OCI-M1 (cell line): ENCODE results near the gene CTDSPL.

Experiments used
- DNase-seq: peaks from one replicate; lab custom pipeline; 2025; lab: John Stamatoyannopoulos, UW

Gene CTDSPL

DNA sequence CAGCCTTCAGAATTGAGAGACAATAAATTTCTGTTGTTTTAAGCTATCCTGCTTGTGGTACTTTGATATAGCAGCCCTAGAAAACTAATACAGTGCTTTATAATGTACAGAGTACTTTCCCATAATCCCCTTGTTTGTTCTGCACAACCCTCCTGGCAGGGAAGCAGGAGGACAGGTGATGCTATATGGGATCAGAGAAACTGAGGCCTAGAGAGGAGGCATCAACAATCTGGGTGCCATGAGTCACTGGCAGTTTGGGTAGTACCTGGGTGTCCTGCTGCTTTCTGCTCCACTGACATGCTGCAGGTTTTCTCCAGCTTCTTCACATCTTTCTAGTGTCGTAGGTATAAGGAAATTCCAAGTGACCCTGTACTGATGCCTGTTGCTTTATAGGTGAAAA, 55.0 kb downstream of the CTDSPL start:
- DNase-seq: no peak

DNA sequence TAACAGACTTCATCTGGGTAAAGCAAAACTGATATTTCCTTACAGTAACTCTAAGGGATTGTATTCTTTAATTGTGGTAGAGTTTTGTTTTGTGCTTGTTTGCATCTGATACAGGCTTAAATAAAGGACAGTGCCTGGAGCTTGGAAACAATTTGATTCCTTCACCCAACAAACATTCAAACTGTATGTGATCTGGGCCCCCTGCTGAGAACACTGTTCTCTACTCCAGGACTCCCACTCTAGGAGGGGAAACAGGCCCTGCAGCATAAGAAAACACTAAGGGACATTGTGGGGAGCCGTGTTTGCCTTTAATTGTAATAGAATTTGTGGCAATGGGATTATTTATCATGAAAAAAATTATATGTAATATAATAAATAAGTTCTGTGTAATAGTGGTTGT, 56.9 kb downstream of the CTDSPL start:
- DNase-seq: no peak

DNA sequence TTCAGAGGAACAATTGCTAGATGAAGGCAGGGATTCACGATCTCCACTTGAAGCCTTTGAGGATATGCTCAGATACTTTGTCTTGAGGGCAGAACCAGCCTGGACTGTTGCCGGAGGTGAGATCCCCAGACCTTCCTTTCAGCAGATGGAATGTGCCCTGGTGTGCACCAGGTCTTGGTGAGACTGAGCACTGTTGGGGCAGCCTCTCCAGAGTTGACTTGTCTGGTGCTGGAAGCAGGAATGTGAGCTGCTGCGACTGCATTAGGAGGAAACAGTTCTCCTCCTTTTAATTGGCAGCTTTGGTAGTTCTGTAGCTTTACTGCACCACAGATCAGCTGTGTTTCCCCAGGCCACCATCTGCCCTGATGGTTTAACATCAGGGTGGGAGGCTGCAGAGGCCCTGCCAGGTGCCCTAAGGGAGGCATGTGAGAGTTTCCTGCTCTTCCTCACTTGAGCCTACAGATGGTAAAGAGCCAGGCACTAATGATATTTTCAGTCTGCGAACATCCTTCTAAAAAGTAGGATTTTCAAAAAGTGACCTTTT, 58.5 kb downstream of the CTDSPL start:
- DNase-seq: no peak

DNA sequence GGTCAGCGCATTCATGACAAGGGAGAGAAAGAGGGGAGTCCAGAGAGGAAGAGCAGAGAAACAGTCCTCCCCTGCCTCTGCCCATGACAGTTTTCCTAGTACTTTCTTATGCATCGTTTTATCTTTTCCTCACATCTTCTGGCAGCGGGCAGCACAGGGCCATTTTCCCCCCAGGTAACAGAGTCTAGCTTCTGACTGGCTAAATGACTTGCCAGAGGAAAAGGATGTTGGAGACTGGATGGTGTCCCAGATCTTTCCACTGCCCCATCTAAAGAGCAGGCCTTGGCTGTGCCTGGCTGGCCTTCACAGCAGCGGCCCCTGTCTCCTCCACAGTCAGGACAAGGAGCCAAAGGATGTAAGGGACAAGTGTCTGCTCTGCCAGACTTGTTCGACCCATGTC, 59.3 kb downstream of the CTDSPL start:
- DNase-seq: no peak

DNA sequence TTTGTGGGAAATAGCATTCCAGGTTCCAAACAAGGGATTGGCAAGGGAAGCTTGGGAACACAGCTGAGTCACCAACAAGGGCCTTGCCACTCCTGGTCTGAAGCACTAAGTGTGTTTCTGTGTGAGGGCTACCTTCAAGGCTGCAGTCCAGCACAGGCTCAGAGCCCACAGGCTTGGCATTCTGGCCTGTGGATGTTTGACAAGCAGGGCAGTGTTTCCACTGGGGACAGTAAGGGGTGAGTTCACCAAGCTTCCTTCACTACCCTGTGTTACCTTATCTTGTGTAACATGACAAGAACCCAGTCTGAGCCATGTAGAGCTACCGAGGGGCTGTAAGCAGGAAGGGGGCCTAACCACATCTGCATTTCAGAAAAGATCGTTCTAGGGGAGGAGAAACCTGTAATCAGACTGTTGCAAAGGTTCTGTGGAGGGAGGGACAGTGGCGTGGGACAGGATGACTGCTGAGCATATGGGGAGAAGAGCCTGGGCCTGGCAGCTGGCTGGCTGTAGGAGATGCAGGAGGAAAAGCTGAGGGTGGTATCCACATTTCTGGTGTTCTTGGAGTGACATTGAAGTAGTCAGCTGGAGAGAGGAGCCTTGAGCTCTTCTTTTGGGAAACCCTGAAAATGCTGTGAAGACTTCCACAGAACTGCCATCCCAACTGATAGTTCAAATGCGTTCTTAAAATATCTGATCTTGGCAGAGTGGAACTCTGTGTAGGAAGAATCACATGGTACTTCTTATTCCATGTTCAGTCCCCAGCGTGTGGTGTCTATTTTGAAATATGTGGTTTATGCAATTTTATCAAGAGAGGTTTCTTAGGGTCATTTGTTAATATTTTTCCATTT, 61.3 kb downstream of the CTDSPL start:
- no peak for DNase-seq

DNA sequence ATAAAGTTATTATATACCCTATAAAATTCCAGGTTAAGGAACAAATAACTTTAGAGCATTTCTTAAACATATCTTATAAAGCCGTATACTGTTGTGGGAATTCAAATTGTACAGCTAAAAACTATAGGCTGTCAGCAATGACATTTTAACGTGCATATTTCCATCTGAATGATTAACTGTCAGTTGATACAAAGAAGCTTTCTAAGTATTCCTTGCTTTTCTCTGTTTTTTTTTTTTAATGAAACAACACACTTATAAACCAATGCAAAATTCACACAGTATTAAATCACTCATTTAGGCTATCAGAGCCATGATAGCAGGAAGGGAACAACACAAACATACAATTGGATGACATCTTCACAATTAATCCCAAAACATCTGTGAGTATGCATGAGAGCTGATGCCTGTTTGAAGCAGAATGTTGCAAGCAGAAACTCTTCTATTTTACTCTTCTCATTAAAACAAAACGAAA, 61.9 kb downstream of the CTDSPL start:
- DNase-seq: no peak

DNA sequence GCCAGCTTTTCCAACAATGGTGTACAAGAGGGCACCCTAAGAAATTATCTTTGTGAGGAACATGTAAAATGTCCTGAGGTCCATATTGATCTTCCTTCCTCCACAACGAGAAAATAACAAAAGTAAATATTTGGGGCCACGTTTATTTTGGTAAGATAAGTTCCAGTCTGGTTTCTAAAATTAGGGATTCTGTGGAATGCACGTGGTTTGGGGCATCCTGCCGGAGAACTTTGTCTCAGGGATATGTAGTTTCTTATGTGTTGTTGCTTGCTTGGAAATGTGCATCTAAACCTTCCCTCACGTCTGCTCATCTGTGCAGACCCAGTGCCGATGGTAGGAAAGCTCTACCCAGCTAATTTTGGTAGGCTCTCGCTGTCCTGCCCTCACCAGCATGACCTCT, 62.8 kb downstream of the CTDSPL start:
- DNase-seq: no peak

DNA sequence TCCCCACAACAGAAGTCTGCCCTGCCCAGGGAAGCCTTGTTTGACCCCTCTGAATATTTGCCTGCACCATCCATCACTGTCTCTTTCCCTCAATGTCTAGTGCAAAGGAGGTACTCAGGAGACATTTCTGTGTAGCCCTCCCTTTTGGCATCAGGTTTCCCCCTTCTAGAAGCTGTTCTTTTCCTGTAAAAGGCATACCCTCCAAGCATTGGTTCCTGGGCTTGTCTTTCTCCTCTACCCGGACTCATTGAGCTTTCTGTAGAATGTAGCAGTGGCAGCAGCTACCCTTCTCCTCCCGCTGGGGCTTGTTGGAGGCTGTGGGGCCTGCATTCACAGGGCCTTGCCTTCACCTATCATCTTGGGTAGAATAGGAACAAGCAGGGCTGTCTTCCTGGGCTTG, 63.5 kb downstream of the CTDSPL start:
- no peak for DNase-seq

DNA sequence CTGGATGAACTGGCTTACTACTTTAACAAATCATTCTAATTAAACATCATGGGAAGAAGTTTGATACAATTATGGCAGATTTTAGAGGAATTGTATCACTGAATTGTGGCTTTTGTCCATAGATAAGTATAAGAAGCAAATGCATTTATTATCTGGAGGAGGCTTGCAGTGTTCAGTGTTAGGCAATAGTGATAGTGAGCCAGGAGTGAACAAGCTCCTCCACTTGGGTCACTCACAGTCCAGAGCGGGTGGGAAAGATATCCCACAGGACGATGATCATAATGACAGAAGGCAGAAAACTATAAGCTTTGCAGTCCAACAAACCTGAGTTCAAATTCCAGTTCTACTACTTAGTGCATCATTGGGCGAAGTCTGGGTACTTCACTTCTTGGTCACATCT, 64.9 kb downstream of the CTDSPL start:
- no peak for DNase-seq

DNA sequence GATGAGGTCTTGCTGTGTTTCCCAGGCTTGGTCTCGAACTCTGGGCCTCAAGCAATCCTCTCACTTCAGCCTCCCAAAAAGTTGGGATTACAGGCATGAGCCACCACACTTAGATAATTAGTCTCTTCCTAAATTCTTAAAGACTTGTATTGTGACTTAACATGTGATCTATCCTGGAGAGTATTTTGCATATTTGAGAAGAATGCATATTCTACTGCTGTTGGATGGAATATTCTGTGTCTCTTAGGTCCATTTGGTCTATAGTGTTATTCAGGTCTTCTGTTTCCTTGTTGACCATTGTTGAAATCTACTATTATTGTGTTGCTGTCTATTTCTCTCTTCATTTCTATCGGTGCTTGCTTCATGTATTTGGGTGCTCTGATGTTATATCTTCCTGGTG, 68.8 kb downstream of the CTDSPL start:
- no peak for DNase-seq

DNA sequence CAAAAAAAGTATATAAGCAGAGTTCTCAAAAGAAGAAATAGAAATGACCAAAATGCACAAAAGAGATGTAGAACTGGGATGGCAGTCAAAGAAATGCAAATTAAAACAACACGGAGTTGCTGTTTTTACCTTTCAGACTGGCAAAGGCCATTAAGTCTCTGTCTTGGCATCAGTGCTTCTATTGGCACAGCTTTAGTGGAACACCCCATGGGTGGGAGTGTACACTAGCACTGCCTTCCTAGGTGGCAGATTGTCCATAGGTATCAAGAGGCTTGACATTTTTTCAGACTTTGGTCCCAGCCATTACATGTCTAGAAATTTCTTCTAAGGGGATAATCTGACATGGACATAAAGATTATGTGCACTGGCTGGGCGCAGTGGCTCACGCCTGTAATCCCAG, 70.8 kb downstream of the CTDSPL start:
- DNase-seq: no peak

DNA sequence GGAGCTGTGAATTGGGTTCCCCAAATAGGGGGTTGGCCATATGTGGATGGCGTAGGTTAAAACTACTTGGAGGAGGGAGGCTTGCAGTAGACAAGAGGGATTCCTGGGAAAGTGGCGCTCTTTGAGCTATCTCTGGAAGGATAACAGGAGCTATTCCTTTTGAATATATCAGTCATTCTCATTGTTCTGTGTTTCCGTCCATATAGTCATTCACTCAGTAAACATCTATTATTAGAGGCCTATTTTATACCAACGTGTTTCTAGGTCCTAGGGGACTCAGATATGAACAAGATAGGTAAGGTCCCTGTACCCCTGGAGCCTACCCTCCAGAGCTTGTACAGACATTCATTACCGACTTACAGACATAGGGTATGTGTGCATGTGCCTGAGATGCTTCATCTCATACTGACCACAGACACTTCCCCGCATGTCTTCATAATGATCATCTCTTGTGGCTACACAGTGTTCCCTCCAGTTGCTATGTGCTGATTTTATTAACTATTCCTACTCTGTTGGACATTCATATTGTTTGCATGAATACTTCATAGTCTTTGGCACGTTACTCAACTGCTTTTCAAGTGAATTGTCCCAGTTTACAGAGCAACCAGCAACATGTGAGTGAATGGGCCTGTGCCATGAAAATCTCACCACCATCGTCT, 73.1 kb downstream of the CTDSPL start:
- DNase-seq: no peak

DNA sequence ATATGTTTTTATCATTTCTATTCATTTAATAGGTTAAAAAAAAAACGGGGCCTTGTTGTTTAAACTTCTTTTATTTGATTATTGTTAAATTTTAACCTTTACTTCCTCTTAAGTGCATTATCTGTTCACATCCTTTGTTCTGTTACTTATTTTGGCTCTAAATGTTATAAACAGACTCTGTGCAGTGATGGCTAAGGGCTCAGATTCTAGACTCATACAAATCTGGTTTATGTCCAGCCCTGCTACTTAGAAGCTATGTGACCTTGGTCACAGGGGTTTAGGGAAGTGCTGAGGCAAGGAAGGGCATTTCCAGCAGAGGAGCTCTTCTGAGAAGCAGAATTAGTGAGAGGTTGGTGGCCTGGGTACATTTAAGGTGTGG, 73.6 kb downstream of the CTDSPL start:
- no peak for DNase-seq

DNA sequence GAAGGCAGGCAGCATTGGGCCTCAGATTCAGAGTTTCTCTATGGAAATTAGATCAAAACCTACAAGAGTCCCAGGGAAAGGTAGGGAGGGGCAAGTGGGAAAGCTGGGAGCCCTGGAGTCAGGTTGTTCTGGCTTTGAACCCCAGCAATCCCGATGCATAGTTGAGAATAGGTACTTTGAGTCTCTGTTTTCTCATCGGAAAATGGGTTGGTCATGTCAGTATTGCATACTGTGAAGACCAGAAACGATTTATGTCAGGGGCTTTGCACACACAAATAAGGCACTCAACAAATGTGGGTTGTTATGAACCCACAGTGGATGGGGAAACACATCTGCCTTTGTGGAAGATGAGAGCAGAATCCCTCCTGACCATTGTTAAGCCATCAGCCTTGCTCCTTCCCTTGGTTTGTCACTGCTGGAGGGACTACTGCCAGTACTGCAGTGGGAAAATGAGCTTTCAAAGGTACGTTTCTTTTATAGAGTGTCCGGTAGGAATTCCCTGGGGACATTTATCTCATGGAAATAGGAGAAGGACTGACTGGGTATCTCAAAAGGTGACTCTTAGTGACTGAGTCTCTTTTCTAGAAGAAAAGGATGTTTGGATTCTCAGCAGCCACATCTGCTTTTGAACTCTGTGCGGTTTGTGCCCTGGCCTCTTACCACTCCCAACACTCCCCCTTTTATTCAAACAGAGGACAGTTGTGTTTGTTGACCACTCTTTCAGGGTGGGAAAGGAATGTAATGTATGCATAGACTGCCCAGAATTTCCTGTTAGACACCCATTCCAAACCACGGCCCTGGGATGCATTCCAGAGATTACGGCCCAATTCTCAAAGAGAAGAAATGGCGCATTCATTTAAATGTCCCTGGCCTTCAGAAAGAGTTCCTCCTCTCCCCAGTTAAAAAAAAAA, 74.3 kb downstream of the CTDSPL start:
- no peak for DNase-seq

DNA sequence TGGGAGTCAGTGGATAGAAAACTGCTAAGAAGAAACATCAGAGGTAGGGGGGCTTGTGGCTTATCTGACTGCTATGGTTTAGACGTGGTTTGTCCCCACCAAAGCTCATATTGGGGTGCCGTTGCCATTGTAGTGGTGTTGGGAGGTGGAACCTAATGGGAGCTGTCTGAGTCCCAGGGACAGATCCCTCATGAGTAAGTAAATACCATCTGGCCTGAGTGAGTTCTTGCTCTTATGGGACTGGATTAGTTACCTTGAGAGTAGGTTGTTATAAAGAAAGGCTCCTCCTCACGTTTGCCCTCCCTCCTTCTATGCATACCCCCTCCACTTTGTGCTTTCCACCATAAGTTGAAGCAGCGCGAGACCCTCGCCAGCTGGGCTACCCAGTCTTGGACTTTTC, 75.5 kb downstream of the CTDSPL start:
- no peak for DNase-seq

DNA sequence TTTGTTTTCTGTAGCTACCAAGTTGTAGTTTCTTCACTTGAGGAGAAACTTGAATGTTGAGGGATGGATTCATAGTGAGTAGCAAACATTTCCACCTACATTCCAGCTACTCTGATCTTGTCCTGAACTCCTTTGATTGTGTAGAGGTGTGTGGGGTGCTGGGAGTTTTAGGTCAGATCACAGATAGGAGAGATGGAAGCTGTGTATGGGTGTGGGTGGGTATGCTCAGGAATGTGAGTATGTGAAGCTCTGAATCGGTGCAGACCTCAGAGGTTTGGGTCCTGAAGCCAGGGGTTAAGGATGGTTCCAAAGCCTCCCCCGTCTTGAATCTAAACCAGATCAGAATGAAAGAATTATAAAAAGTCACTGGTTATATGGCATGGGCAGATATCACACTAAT, 76.3 kb downstream of the CTDSPL start:
- no peak for DNase-seq

DNA sequence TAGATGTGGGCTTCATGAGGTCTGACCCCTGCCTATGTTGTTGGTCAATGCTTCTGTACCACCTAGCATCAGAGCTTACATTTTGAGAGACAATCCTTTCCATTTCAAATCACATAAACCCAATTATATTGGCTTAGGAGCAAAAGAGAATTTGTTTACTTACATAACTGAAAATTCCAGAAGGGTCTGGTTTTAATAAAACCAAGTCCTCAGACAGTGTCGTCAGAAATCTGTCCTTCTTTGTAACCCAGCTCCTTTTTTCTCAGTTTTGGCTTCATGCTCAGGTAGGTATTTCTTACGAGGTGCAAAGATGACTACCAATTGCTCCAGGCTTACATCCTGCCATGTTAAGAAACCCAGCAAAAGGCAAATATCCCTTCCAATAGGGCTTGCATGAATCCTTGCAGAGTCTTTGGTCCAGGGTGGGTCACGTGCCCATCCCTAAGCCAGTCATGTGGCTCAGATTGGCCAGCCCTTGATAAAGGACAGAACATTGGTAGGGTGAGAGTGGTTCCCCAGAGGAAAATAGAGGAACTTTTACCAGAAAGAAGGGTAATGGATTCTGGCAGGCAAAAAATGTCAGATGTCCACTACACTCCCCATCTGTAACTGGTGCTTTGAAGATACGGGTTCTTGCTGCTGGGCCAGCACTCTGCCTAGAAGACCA, 78.7 kb downstream of the CTDSPL start:
- peak; percentile 8 for DNase-seq

DNA sequence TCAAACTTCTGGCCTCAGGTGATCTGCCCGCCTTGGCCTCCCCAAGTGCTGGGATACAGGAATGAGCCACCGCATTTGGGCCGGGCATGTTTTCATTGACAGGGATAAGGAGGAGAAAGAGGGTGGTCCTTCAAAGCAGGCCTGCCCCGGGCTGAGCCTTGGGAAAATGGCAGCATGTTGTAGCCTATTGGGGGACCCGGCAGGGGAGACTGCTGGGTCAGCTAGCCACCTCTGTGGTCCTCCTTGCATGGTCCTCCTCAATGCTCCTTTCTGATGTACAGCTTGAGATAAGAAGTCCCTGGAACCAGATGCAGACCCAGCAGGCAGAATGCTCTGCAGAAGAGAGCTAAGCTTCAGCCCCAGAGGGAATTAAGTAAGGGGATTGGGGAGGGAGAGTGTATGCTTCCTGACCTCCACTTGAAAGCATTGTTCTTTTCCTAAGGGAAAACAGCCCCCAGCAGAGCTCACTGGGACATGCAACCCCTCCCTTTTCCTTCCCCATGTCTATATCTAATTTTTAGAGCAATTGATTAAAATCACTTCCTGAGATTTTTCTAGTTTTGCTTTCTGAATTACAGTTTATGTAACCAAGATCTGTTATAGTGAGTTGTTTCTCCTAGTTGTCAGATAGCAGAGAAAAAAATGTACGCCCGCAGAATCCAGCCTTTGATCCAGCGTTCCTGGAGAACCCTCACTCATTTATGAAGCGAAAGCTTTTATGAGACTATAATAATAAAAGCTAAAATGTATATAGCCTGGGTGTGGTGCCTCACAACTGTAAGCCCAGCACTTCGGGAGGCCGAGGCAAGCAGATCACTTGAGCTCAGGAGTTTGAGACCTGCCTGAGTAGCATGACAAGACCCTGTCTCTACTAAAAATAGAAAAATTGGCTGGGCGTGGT, 80.2 kb downstream of the CTDSPL start:
- no peak for DNase-seq

DNA sequence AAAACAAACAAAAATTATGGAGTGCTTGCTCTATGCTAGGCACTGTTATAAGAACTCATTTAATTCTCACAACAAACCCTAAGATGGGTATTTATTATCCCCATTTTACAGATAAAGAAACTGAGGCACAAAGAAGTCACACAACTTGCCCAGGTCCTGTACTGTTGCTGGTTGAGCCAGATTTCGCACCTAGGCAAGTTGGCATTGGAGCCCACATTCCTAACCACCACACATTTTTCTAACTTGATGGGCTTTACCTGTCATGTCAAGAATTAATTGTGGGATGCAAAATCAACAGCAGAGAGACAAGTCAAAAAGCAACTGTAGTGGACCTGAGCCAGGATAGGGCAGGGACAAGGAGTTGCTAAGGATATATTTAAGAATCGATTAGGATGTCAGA, 81.0 kb downstream of the CTDSPL start:
- DNase-seq: no peak

DNA sequence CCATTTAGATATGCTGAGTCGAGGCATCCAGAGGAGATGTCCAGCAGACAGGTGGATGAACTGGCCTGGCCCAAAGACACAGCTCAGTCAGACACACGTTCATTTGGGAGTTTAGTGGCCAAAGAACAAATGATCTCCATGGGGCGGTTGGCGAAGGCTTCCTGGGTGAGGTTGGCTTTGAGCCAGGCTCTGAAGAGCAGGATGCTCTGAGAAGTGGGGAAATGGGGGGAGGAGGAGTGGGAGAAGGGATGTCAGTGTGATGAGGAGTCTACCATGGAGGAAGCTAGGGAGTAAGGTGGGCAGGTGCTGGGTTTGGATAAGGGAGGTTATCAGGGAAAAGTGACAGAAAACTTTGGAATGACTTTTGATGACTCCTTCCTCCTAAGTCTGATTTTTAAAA, 81.4 kb downstream of the CTDSPL start:
- DNase-seq: no peak
